ENCODE data around the gene CCDC27.

CCDC27 gene

DNA sequence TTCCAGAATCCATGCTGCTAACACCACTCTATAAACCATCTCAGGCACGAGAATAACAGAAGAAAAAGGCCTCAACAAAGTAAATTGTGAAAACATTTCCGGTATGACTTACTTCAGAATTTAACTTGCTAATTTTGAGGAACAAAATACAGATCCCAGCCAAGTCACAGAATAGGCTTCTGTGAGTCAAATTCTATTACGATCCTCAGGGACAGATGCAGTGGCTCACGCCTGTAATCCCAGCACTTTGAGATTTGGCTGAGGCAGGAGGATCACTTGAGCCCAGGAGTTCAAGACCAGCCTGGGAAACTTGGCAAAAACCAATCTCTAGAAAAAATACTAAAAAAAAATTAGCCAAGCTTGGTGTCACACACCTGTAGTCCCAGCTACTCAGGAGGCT is 8.8 kb upstream of the CCDC27 start:
- Histone ChIP-seq H3K4me3 (ENCODE audit: low read depth, low read length) (no peak overlapping the region), H3K9me3 (no peaks in the 10 kb centered on the region), H3K27me3 (no peaks in the 10 kb centered on the region), H3K4me1 (no peaks in the 10 kb centered on the region), H3K36me3 (no peaks in the 10 kb centered on the region)
- no peak for DNase-seq
- TF ChIP-seq, protein P1, sequence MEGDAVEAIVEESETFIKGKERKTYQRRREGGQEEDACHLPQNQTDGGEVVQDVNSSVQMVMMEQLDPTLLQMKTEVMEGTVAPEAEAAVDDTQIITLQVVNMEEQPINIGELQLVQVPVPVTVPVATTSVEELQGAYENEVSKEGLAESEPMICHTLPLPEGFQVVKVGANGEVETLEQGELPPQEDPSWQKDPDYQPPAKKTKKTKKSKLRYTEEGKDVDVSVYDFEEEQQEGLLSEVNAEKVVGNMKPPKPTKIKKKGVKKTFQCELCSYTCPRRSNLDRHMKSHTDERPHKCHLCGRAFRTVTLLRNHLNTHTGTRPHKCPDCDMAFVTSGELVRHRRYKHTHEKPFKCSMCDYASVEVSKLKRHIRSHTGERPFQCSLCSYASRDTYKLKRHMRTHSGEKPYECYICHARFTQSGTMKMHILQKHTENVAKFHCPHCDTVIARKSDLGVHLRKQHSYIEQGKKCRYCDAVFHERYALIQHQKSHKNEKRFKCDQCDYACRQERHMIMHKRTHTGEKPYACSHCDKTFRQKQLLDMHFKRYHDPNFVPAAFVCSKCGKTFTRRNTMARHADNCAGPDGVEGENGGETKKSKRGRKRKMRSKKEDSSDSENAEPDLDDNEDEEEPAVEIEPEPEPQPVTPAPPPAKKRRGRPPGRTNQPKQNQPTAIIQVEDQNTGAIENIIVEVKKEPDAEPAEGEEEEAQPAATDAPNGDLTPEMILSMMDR (IDR thresholded peaks at IDR 0.05; ENCODE audit: low read depth, low read length) = no peak

DNA sequence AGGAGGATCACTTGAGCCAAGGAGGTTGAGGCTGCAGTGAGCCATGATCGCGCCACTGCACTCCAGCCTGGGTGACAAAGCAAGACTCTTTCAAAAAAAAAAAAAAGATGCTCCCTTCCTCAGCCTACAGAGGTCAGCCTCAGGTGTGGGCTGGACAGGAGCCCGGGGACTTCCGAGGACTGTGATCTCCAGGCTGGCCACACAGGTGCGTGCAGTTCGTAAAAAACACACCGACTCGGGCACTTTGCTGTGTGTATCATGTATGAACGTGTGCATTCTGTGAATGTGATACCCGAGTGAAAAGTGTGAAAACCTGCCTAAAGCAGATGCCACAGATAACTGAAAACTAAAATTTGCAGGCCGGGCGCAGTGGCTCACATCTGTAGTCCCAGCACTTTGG is 8.4 kb upstream of the CCDC27 start:
- Histone ChIP-seq H3K27me3 (no peaks in the 10 kb centered on the region), H3K4me3 (ENCODE audit: low read depth, low read length) (no peak overlapping the region), H3K36me3 (no peaks in the 10 kb centered on the region), H3K9me3 (no peaks in the 10 kb centered on the region), H3K4me1 (no peaks in the 10 kb centered on the region)
- DNase-seq = no peak
- TF ChIP-seq, protein P1 (IDR thresholded peaks at IDR 0.05; ENCODE audit: low read depth, low read length) = no peak

- Histone ChIP-seq H3K4me1 (no peaks in the 10 kb centered on the region), H3K36me3 (no peaks in the 10 kb centered on the region), H3K4me3 (ENCODE audit: low read depth, low read length) (no peak overlapping the region), H3K9me3 (no peaks in the 10 kb centered on the region), H3K27me3 (no peaks in the 10 kb centered on the region)
- DNase-seq = no peak
- TF ChIP-seq, protein P1 (IDR thresholded peaks at IDR 0.05; ENCODE audit: low read depth, low read length) = no peak
Observed at GRCh38 chr1:3744646-3745045, 7.6 kb upstream of the CCDC27 start.

DNA sequence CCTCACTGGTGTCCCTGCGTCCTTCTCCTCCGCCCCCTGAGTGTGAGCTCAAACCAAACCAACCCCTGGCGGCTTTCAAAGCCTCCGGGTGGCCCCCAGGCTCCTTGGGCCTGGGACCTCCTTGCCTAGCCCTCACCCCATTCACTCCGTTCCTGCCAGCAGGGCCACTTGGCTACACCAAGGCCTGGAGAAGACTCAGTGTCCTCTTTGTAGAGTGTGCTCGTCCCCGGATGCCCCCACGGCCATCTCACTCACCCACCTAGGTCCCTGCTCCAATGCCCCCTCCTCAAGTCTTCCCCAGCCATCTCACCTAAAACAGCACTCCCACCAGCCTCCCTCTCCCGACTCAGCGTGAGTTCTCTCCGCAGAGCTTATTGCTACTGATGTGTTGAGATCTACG is 7.2 kb upstream of the CCDC27 start:
- DNase-seq = no peak
- TF ChIP-seq, protein P1 (IDR thresholded peaks at IDR 0.05; ENCODE audit: low read depth, low read length) = no peak
- Histone ChIP-seq H3K4me3 (ENCODE audit: low read depth, low read length) (no peak overlapping the region), H3K4me1 (no peaks in the 10 kb centered on the region), H3K36me3 (no peaks in the 10 kb centered on the region), H3K27me3 (no peaks in the 10 kb centered on the region), H3K9me3 (no peaks in the 10 kb centered on the region)

- DNase-seq = no peak
- Histone ChIP-seq H3K27me3 (no peaks in the 10 kb centered on the region), H3K4me3 (ENCODE audit: low read depth, low read length) (peak overlapping the region; percentile 61; the same call in 1 of the 2 replicates), H3K36me3 (no peaks in the 10 kb centered on the region), H3K4me1 (no peaks in the 10 kb centered on the region), H3K9me3 (no peaks in the 10 kb centered on the region)
- TF ChIP-seq, protein P1 (IDR thresholded peaks at IDR 0.05; ENCODE audit: low read depth, low read length) = no peak
Observed at GRCh38 chr1:3745590-3746381, 6.5 kb upstream of the CCDC27 start.

GRCh38 chr1:3746389-3746829 is 5.8 kb upstream of the CCDC27 start:
- no peaks in the 10 kb centered on the region for H3K4me1 ChIP-seq
- DNase-seq = no peak
- no peaks in the 10 kb centered on the region for H3K27me3 ChIP-seq
- no peaks in the 10 kb centered on the region for H3K9me3 ChIP-seq
- peak overlapping the region; percentile 61 for H3K4me3 ChIP-seq (ENCODE audit: low read depth, low read length)
- H3K36me3 ChIP-seq = no peaks in the 10 kb centered on the region
- TF ChIP-seq, protein P1 (IDR thresholded peaks at IDR 0.05; ENCODE audit: low read depth, low read length) = no peak
